Nucleus accumbens (tissue), 56 donors: Measurements from ENCODE around the gene CHMP2A.

Source experiments
- DNase-seq, 56 donors: peaks; one replicate each; lab custom pipeline; 2025; lab: John Stamatoyannopoulos, UW

Gene CHMP2A

DNA sequence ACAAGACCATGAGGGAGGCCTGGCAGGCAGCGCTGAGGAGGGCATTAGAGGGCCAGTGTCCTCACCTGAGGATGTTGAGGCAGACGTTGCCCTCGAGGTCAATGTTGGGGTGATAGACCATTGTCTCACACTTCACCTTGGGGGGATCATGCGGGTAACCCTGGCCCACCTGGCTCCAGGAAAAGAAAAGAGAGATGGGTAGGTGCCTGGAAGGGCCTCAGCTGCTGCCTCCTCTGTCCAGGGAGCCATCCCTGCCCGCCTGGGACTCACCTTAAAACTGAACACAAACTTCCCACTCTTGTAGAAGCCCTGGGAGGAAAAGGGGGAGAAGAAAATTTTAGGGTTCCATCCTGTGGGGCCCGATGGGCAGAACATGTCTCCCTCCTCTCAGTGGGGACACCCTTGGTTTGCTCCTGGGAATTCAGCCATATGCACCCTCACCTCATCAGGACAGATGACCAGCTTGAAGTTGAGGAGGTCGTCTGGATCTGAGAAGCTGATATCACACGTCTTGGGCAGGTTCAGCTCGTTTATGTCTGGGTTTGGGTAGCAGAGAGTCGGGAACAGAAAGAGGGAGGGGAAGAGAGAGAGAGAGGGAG, 1.8 kb upstream of the CHMP2A start:
- DNase-seq = no peak

GRCh38 chr19:58555920-58556621, 1.2 kb upstream of the CHMP2A start:
- no peak for DNase-seq

DNA sequence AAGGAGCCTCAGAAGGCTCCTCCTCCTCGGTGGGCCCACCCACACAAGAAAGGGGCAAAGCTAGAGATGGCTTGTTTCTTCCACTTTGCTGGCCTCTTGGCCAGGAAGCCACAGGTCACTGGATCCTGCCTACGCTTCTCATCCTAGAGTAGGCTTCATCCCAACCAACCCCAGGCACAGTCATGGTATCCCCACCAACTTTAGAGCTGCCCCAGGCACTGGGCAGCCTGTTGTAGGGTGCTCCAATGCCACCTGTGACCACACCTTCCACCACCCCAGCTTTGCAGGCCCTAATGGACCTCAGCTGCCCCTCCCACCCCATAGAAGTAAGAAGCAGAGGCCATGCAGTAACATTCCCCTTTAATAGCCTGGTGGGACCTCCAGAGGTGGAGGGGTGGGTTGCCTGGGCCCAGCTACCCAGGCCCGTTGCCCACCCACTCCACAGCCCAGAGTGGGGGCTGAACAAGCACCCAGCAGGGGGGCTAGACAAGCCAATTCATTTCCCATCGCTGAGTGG, 522 bp upstream of the CHMP2A start:
- no peak for DNase-seq

- DNase-seq = no peak
Observed at GRCh38 chr19:58553799-58554493, 959 bp downstream of the CHMP2A start.

- no peak for DNase-seq
Observed at GRCh38 chr19:58552655-58553054, 2.2 kb downstream of the CHMP2A start.

DNA sequence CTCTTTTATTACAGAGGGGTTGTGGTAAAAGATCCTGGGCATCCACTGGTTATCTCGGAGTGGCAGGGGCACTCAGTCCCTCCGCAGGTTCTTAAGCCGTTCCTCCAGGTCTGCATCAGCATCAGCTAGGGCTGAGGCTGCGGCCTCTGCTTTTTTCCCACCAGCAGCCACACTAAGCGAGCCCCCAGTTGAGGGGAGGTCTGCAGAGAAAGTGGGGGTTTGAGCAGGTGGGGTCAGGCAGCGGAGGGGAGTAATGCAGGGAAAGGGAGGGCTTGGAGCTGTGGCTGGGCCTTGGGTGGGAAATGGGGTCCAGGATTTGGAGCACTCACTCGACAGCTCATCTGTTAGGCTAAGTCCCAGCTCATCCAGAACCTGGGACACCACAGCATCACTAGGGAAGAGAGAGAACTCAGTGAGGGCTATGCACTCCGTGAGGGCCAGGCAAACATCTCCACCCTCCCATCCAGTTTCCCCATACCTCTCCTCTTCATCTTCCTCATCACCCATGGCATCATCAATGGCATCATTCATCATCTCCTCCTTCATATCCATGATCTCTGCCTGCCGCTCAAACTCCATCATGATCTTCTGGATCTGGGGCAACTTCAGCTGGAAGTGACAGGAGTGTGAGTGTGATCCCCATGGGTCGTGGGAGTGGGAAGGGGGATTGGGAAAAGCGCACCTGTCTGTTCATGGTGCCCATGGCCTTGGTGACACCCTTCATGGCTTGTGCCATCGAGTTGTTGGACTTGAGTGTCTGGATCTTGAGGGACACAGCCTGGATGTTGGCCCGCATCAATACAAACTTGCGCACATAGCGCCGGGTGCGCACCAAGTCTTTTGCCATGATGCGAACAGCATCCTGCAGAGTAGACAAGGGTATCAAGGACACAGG, 3.1 kb downstream of the CHMP2A start:
- no peak for DNase-seq

DNA sequence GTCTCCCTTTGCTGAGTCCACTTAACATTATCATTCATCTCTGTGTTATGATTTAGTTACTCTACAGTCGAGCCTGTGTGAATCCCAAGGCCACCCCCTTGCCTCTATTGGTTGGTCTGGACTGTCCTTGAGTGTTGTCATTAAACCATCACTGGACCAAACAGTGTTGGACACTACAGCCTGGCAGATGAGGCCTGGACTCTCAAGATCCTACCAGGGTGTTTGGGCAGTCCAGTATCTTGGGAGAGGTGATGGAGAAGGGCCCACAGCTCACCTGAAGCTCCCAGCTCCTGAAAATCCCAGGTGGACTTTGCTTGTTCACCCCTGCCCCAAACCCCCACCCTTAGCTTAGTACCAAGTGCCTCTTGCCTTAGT, 3.8 kb downstream of the CHMP2A start:
- DNase-seq = no peak

GRCh38 chr19:58550362-58551122, 4.4 kb downstream of the CHMP2A start:
- DNase-seq = no peak

DNA sequence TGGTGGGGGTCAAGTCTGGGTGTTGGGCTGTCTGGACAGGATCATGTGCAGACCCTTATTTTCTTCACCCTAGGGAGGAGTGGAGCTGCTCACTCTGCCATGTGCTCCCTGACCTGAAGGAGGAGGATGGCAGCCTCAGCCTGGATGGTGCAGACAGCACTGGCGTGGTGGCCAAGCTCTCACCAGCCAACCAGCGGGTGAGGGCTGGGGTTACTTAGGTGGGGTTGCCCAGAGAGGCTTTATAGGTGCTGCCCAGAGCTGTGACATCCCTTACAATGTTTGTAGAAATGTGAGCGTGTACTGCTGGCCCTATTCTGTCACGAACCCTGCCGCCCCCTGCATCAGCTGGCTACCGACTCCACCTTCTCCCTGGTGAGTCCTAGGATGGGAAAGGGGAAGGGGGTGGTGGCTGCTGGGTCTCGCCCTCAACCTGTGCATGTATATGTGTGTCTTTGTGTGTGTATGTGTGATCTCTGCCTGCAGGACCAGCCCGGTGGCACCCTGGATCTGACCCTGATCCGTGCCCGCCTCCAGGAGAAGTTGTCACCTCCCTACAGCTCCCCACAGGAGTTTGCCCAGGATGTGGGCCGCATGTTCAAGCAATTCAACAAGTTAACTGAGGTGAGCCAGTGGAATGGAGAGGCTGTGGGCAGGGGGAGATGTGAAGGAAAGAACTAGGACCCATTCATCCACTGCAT, 5.1 kb downstream of the CHMP2A start:
- DNase-seq = no peak

DNA sequence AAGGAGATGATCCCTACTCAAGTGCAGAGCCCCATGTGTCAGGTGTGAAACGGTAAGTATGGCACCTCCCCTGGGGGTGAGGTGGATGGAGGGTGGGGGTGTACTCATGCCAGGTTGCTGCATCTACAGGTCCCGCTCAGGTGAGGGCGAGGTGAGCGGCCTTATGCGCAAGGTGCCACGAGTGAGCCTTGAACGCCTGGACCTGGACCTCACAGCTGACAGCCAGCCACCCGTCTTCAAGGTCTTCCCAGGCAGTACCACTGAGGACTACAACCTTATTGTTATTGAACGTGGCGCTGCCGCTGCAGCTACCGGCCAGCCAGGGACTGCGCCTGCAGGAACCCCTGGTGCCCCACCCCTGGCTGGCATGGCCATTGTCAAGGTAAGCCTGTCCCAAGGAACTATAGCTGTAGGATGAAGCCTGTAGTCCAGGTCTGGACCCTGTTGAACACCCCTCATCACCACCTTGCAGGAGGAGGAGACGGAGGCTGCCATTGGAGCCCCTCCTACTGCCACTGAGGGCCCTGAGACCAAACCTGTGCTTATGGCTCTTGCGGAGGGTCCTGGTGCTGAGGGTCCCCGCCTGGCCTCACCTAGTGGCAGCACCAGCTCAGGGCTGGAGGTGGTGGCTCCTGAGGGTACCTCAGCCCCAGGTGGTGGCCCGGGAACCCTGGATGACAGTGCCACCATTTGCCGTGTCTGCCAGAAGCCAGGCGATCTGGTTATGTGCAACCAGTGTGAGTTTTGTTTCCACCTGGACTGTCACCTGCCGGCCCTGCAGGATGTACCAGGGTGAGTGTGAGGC, 5.8 kb downstream of the CHMP2A start:
- DNase-seq = no peak

DNA sequence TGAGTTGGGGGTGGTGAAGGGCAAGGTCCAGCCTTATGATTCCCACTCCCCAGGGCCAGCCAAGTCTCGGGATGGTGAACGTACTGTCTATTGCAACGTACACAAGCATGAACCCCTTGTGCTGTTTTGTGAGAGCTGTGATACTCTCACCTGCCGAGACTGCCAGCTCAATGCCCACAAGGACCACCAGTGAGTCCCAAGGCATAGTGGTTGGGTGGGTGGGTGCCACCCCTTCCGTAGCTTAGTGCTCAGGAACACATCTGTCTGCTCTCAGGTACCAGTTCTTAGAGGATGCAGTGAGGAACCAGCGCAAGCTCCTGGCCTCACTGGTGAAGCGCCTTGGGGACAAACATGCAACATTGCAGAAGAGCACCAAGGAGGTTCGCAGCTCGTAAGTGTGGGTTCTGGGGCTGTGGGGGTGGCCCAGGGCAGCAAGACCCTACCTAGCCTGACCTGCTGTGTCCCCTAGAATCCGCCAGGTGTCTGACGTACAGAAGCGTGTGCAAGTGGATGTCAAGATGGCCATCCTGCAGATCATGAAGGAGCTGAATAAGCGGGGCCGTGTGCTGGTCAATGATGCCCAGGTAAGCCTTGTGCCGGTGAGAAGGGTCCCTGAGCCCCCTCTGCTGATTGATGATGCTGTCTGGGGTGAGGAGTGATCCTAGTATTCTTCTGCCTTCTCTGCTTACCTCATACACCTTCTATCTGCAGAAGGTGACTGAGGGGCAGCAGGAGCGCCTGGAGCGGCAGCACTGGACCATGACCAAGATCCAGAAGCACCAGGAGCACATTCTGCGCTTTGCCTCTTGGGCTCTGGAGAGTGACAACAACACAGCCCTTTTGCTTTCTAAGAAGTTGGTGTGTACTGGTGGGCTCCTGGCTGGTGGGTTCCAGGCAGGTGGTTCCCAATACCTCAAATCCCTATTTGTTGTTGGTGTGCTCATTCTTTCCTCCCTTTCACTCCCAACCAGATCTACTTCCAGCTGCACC, 7.3 kb downstream of the CHMP2A start:
- no peak for DNase-seq

DNA sequence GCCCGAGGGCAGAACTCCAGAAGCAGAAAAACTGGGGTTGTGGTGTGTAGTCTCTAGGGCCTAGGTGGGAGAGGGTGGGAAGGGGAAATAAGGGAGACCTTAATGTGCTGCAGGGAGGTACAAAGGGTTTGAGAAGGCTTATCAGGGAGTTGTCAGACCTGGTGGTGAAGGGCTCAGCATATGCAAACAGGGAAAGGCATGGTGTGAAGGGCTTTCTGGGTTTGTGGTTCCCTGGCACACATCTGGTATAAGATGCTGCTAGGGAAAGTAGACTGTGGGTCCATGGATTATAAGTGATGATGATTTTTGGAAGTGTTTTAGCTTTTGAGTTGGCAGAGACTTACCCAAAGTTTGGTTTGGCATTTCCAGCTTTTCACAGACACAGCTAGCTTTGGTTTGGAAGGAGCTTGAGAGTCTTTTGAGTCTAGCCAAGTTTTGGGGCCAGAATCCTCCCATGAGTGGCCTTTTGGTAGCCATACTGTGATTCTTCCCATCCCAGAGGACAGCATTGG, 8.8 kb downstream of the CHMP2A start:
- DNase-seq = no peak

DNA sequence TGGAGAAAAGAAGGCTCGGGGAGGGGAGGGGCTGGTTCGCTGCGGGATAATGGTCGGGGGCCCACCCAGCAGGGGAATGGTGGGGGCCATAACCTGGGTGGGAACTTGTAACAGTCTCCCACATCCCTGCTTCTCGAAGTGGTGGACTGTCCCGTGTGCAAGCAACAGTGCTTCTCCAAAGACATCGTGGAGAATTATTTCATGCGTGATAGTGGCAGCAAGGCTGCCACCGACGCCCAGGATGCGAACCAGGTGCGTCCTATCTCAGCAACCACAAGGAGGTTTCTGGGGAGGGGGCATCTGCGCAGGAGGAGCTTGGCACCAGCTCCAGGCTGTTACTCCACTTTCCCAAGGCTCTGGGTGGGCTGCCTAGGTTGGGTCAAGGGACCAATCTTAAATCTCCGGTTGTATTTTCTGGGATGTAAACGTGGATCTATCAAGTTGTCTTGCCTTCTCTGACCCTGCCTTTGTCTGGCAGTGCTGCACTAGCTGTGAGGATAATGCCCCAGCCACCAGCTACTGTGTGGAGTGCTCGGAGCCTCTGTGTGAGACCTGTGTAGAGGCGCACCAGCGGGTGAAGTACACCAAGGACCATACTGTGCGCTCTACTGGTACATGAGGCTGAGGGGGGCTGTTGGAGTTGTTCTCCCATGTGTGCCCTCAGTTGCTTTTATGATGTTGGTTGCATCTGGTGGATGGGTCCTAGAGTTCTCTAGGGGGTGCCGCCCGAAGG, 9.5 kb downstream of the CHMP2A start:
- no peak for DNase-seq

DNA sequence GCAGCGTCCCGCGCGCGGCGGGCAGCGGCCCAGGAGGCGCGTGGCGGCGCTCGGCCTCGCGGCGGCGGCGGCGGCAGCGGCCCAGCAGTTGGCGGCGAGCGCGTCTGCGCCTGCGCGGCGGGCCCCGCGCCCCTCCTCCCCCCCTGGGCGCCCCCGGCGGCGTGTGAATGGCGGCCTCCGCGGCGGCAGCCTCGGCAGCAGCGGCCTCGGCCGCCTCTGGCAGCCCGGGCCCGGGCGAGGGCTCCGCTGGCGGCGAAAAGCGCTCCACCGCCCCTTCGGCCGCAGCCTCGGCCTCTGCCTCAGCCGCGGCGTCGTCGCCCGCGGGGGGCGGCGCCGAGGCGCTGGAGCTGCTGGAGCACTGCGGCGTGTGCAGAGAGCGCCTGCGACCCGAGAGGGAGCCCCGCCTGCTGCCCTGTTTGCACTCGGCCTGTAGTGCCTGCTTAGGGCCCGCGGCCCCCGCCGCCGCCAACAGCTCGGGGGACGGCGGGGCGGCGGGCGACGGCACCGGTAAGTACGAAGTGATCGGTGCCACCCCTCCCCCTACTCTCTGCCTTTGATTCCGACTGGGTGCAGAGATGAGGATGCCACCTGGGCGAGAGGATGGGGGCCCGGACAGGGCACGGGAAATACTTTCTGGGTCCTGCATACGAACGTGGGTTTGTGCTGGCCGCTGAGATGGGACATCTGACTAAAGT, 10.2 kb downstream of the CHMP2A start:
- DNase-seq = no peak

GRCh38 chr19:58543826-58544590, 10.9 kb downstream of the CHMP2A start, which contains the start of gene TRIM28:
Gene TRIM28, plus strand, starts transcription at chr19:58544064. Its CDS starts 694 bp downstream, at chr19:58544758.
- DNase-seq = no peak
